Retina (tissue), 1 donor: Measurements from ENCODE around the gene SOX4.

Experiments used
- DNase-seq: peaks from one replicate; pipeline ENCODE4 v3.0.0-alpha.2; 2016

SOX4 gene

GRCh38 chr6:21594416-21595281, 1.1 kb downstream of the SOX4 start:
- DNase-seq = peak; percentile 78

GRCh38 chr6:21595285-21596144, 2.0 kb downstream of the SOX4 start:
- peak; percentile 53 for DNase-seq

DNA sequence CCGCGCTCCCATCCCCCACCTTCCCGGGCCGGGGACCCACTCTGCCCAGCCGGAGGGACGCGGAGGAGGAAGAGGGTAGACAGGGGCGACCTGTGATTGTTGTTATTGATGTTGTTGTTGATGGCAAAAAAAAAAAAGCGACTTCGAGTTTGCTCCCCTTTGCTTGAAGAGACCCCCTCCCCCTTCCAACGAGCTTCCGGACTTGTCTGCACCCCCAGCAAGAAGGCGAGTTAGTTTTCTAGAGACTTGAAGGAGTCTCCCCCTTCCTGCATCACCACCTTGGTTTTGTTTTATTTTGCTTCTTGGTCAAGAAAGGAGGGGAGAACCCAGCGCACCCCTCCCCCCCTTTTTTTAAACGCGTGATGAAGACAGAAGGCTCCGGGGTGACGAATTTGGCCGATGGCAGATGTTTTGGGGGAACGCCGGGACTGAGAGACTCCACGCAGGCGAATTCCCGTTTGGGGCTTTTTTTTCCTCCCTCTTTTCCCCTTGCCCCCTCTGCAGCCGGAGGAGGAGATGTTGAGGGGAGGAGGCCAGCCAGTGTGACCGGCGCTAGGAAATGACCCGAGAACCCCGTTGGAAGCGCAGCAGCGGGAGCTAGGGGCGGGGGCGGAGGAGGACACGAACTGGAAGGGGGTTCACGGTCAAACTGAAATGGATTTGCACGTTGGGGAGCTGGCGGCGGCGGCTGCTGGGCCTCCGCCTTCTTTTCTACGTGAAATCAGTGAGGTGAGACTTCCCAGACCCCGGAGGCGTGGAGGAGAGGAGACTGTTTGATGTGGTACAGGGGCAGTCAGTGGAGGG, 2.8 kb downstream of the SOX4 start:
- DNase-seq = peak; percentile 86

GRCh38 chr6:21596949-21597682, 3.6 kb downstream of the SOX4 start:
- DNase-seq = no peak

GRCh38 chr6:21597801-21598673, 4.5 kb downstream of the SOX4 start:
- peak; percentile 50 for DNase-seq

DNA sequence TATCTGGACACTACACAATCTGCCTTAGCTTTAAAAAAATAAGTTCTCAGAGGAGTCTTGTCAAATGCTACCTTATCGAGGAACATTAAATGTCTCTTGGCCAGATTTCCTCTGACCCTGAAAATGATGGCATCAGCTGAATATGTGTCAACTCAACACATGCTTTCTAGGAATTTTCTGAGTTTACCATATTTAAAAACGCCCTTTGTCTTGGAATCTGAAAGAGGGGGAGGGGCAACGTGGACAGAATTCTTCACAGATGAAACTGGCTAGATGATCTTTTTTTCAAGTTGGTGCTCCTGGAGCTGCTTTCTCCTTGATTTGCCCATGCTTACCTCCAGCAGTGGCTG, 5.1 kb downstream of the SOX4 start:
- peak; percentile 48 for DNase-seq

DNA sequence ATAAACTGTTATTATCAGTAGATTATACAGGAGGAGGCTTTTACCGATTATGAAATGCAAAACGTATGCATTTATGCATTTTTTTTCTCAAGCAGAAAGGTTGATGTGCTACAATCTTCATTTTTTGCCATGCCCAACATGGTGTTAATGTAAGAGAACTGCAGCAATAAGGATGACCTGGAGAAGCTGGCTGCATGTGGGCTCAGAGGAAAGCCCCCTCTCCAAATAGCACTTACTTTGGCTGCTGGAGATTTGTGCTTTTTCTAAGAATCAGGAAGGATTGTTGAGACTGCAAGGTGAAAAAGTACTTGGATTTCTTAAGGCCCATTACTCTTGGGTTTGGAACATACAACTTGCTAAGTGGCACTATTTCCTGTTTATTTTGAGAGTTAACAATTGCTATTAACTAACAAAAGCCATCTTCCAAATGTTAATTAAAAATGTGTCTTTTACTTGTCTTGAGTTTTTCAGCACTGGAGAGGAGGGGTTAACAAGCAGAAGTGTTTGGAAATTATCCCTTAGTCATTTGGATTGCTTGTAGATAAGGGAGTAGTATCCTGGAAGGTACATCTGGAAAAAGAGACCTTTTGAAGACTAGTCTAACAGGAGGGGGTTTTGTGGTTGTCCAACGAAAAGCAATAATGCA, 5.6 kb downstream of the SOX4 start:
- DNase-seq = no peak

DNA sequence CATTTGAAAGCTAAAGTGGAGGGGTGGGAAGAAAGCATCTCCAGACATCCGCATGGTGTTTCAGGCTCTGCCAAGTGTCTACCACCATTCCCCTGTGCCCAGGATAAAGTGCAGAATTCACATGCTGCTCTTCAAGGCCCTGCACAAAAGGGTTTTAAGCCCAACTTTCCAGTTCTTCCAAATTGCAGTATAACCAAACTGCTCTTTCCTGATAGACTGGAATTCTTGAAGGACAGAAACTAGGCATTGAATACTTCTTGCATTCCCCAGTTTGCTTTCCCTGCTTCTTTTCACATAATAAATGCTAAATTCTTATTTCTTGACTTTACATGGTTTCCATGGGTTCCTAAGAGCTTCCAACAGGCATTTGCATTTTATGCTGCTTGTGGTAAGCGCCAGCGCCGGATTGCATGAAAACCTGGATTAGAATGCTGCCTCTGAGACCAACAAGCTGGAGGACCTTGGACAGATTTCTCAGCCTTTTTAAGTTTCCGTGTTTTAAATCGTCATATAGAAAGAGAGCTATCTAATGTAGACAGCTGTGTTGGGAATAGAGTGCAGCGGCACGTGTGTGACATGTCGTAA, 7.9 kb downstream of the SOX4 start:
- DNase-seq = no peak

GRCh38 chr6:21601932-21602390, 8.4 kb downstream of the SOX4 start:
- DNase-seq = no peak

DNA sequence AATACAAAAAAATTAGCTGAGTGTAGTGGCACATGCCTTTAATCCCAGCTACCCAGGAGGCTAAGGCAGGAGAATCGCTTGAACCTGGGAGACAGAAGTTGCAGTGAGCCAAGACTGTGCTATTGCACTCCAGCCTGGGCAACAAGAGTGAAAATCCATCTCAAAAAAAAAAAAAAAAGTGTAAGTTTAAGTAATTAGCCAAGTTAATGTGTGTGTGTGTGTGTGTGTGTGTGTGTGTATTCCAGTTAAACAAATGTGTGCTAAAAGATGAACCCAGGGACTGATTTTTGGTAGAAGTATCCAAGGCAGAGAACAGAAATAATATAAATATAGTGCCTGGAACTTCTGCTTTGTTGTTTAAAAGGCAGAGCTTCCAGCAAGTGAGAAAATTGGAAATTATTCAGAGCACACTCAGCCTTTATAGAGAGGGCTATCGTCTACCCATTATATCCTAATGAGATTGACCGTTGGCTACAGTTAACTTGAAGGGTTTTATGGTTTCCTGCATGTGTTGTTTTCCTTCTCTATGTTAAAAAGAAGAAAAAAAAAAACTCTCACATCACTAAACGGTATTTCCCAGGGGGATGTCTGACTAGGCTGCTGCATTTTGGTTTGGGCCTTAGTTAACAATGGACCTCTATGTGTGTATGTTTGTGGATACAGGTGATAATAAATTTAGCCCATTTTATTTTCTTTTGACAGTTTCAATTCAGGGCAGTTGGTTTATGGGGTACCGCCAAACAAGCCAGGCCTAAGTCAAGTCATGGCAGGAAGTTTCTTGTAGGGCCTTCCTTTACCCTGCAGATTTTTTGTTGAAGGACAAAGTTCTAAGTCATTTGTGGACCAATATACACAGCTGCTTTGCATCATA, 9.8 kb downstream of the SOX4 start:
- DNase-seq = no peak

DNA sequence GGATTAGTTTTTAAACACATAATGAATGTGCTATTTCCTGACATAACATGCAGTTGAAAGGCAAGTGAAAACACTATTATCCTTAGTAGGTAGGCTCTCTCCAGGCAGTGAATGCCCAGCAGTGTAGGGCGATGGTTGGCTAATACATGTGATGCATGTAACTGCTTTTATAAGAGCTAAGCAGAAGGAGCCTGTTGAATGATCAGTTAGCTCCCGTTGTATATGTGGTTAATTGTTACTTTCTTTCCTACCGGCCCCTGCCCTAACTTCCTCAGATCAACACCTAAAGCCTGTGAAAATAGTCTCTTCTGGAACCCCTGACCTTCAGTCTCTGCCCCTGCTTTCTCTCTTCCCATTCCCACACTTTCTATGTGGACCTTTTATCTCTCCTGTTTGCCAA, 10.5 kb downstream of the SOX4 start:
- DNase-seq = no peak

DNA sequence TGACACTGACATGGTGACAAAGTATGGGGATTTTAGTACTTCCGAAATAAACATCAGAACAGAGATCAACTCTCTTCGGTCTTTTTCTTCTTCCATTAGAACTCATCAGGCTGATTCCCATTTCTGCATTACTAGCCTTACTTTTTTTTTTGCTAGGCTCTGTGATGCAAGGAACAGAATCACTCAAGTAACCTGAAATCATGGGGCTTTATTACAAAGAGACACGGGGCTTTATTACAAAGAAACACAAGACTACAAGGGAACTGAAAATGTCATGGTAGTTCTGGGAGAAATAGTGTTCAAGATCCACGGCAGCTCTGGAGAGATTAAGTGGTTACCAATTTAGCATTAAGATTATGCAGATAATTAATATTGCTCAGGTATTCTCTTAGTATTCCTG, 11.6 kb downstream of the SOX4 start:
- no peak for DNase-seq

DNA sequence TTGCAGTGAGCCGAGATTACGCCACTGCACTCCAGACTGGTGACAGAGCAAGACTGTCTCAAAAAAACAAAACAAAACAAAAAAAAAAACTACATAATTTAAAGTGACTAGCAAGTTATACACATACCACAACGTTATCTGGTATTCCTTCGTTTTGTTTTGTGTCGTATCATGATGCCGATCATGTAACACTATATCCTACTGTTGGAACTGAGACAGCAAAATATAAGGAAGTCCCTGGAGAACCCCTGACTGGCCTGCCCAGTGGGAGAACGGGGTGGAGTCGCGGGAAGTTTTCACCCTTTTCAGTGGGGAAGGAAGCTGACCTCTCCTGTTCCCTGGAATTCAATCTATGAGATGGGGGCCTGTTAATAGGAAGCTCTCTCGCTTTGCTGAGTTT, 15.1 kb downstream of the SOX4 start:
- DNase-seq = no peak

- DNase-seq = no peak
Measured at GRCh38 chr6:21609881-21610329, 16.4 kb downstream of the SOX4 start.

GRCh38 chr6:21610341-21610740, 16.8 kb downstream of the SOX4 start:
- DNase-seq = no peak

- no peak for DNase-seq
Measured at GRCh38 chr6:21611485-21611884, 17.9 kb downstream of the SOX4 start.

- no peak for DNase-seq
Measured at GRCh38 chr6:21612067-21612745, 18.7 kb downstream of the SOX4 start.

- no peak for DNase-seq
Measured at GRCh38 chr6:21613809-21614208, 20.3 kb downstream of the SOX4 start.

DNA sequence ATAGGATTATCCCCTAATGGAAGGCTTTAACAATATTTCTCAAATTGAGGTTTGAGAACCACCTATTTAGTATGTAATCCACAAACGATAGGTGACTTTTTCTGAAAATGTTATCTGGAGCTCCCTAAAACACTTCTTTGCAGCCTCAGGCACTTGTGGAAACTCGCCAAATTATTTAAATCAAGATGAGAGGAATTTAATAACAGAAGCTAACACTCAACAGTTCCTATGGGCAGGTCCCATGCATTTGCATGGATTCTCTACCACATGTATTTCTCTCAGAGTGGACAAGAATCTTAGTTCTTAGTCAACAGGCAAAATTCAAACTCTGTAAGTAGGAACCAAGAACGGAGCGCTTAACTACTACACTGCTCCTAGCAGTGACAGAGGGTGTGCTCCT, 20.7 kb downstream of the SOX4 start:
- no peak for DNase-seq
